ENCODE measurements around the gene NFIA. TPM values are rescaled to one million over a fixed set of nuclear protein-coding genes. Genes with fewer than 3 reads are reported as not detected.

NFIA gene
- total and polyA plus RNA-seq, 2 of the 13 experiments (the other 11 are each of a cell fraction or from before 2014, with no cell fraction given), result 14.7 to 28.5 TPM

DNA sequence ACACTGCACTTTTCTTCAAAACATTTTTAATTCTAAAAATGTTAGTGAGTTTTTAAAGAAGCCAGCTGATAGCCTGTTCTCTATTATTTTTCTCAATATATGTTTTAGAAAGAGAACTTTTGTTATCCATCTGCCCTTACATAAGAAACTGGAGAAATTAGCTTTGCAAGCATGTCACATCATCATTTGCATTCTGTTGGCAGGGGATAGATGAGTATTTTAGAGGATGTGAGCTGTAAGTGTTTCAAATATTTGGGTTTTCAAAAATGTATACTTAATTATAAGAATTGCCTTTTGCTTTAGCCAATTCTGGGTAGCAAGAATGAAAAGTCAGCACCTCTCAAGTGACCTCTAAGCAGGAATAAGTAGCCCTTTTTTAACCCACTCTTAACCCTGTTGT, 7.4 kb downstream of the NFIA start:
- intact Hi-C loops (cut with micrococcal nuclease; ENCODE audit: unreplicated experiment), result loop anchor here (5.0 to 10.0 kb wide), 2 partner anchors 37 to 95 kb away; no protein-coding TSS in a partner anchor
- H3K27ac ChIP-seq (ENCODE audit: extremely low read length, insufficient read depth, low read length), result peak overlapping the region; percentile 11
- TF ChIP-seq ZNF792 (CRISPR knock-in tag; IDR thresholded peaks at IDR 0.05), result 0 out of 2 replicates have a peak, but pooled peaks have one; percentile 8
- 0 out of 4 replicates have a peak, but pooled peaks of 1 of the 2 experiments have one; percentile 5 for TF ChIP-seq KLF16 (CRISPR knock-in tag; IDR thresholded peaks at IDR 0.05)
- no peak for TF ChIP-seq PHF21A (CRISPR knock-in tag; IDR thresholded peaks at IDR 0.05)
- TF ChIP-seq CTCF (CRISPR knock-in tag; IDR thresholded peaks at IDR 0.05), result no peak
- TF ChIP-seq RCOR2 (CRISPR knock-in tag; IDR thresholded peaks at IDR 0.05), result 0 out of 2 replicates have a peak, but pooled peaks have one; percentile 3
- DNase-seq (ENCODE audit: low spot score) (no peak), ATAC-seq (no peak), FAIRE-seq (no peak)
- BruUV-seq (replicated peaks), result no TSS peak
- POLR2A ChIA-PET, result no interaction called here
- H3K36me3 ChIP-seq (replicated peaks in 1 of 2; ENCODE audit: control insufficient read depth in 1 of 2, insufficient read depth in 2 of 2, low read length in 2 of 2), result peaks cover 2 to 21% of the 10 kb centered on the region in 2 experiments; a peak in 3 of 5 replicates
- H3K9me3 ChIP-seq (ENCODE audit: low read length), result no peaks in the 10 kb centered on the region
- no peak overlapping the region for H2AFZ ChIP-seq (ENCODE audit: low read length)
- H4K20me1 ChIP-seq (ENCODE audit: insufficient read depth, low read length), result peaks cover 43% of the 10 kb centered on the region
- CTCF ChIA-PET (ENCODE audit: low intra/inter-chr PET ratio, low total read pairs), result no interaction called here
- H3K4me3 ChIP-seq (replicated peaks in 1 of 3; ENCODE audit: insufficient read depth in 1 of 3, low read depth in 2 of 3, low read length in 3 of 3), result peak overlapping the region in 2 of 3 experiments; percentile 14 to 15; a peak in 2 of 6 replicates
- peaks cover 93% of the 10 kb centered on the region for H3K4me1 ChIP-seq (ENCODE audit: insufficient read depth, low read length)
- H3K79me2 ChIP-seq (ENCODE audit: insufficient read depth, low read length), result peaks cover 100% of the 10 kb centered on the region
- no peaks in the 10 kb centered on the region for H3K27me3 ChIP-seq (ENCODE audit: control insufficient read depth in 1 of 2, insufficient read depth in 2 of 2, low read length in 2 of 2)
- in situ Hi-C loops (cut with HindIII; ENCODE audit: extremely low pct_ligation_motif_present, low pct_unique_long_range_greater_than_20kb), result no loop called here
- H3K9ac ChIP-seq (ENCODE audit: insufficient read depth, low read depth, low read length), result no peak overlapping the region; the same call in 1 of the 2 replicates
- peak overlapping the region; percentile 58 for H3K4me2 ChIP-seq (ENCODE audit: low read depth, low read length)

GRCh38 chr1:61090546-61091202, 8.3 kb downstream of the NFIA start:
- no peak for ATAC-seq
- CTCF ChIA-PET (ENCODE audit: low intra/inter-chr PET ratio, low total read pairs), result no interaction called here
- WGBS (ENCODE audit: low lambda C conversion rate), result 91% methylated on average over 9 of the region's 9 CpGs
- no TSS peak for BruUV-seq (replicated peaks)
- H3K27ac ChIP-seq (ENCODE audit: extremely low read length, insufficient read depth, low read length), result no peak overlapping the region
- DNase-seq (ENCODE audit: low spot score), result no peak
- in situ Hi-C loops (cut with HindIII; ENCODE audit: extremely low pct_ligation_motif_present, low pct_unique_long_range_greater_than_20kb) (no loop called here), intact Hi-C loops (cut with micrococcal nuclease; ENCODE audit: unreplicated experiment) (no loop called here)
- no peak overlapping the region for H3K4me3 ChIP-seq (replicated peaks in 1 of 3; ENCODE audit: insufficient read depth in 1 of 3, low read depth in 2 of 3, low read length in 3 of 3)
- no peak overlapping the region for H2AFZ ChIP-seq (ENCODE audit: low read length)
- peak overlapping the region; percentile 10; the same call in 1 of the 2 replicates for H3K4me2 ChIP-seq (ENCODE audit: low read depth, low read length)
- TF ChIP-seq PAWR (CRISPR knock-in tag; IDR thresholded peaks at IDR 0.05; ENCODE audit: borderline replicate concordance) (no peak), RNF2 (conservative IDR thresholded peaks at IDR 0.05; ENCODE audit: low read depth) (no peak), ZKSCAN8 (CRISPR knock-in tag; IDR thresholded peaks at IDR 0.05; ENCODE audit: borderline replicate concordance) (no peak), ZNF549 (CRISPR knock-in tag; IDR thresholded peaks at IDR 0.05) (no peak), ATF2 (CRISPR knock-in tag; IDR thresholded peaks at IDR 0.05) (no peak)
- peaks cover 44% of the 10 kb centered on the region for H4K20me1 ChIP-seq (ENCODE audit: insufficient read depth, low read length)
- H3K36me3 ChIP-seq (replicated peaks in 1 of 2; ENCODE audit: control insufficient read depth in 1 of 2, insufficient read depth in 2 of 2, low read length in 2 of 2), result peaks cover 2 to 21% of the 10 kb centered on the region in 2 experiments; a peak in 4 of 5 replicates
- H3K4me1 ChIP-seq (ENCODE audit: insufficient read depth, low read length), result peaks cover 94% of the 10 kb centered on the region
- H3K9me3 ChIP-seq (ENCODE audit: low read length), result no peaks in the 10 kb centered on the region
- POLR2A ChIA-PET, result no interaction called here
- no peaks in the 10 kb centered on the region for H3K27me3 ChIP-seq (ENCODE audit: control insufficient read depth in 1 of 2, insufficient read depth in 2 of 2, low read length in 2 of 2)
- no peak for FAIRE-seq
- H3K9ac ChIP-seq (ENCODE audit: insufficient read depth, low read depth, low read length), result no peak overlapping the region
- H3K79me2 ChIP-seq (ENCODE audit: insufficient read depth, low read length), result peaks cover 100% of the 10 kb centered on the region
